GM19395 (cell line): ENCODE measurements around the gene FXYD6.

Source experiments
- ATAC-seq: cut with Tn5 transposase; IDR thresholded peaks from one replicate; pipeline ENCODE4 v1.9.1; 2021; ENCODE audit warnings: mild to moderate bottlenecking, moderate library complexity; ENCODE audit not compliant: unreplicated experiment

FXYD6 gene

GRCh38 chr11:117796456-117796871 lies 80.0 kb downstream of the FXYD6 start:
- ATAC-seq, result no peak

DNA sequence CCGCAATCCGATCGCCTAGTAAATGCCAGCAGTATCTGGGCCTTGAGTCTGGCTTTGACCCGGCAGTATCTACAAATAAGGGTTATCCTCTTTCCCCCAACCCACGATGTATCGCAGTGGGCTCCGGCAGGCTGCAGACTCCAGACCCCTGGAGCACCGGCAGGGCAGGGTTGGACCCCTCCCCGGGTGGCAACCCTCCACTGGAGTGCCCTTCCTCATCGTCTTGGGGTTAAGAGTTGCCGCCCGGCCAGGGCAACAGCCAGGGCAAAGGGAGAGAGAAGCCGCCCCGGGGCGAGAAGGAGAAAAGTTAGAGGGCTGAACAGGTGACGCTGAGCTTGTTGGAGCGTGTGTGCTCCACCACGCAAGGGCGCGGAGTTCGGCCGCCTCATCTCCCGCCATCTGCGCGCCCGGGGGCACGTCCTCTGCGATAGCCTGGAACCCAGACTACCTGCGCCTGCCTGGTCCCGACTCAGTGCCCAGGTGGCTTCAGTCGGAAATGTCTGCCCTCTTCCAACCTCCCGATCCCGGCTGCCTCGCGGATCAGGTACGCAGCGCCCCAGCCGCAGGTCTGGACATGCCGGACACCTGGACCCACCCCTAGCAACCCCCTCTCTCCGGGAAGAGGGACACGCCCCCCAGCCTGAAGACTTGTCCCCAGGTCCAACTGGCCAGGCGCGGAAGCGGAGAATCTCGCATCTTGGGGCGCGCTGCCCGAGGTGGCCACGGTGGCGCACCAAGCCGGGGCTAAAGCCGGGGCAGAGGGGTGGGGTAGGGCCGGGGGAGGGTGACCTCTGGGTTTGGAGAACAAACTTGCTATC lies 80.6 kb downstream of the FXYD6 start:
- ATAC-seq, result no peak

GRCh38 chr11:117794772-117795629 lies 81.5 kb downstream of the FXYD6 start:
- no peak for ATAC-seq

- no peak for ATAC-seq
These were observed 82.3 kb downstream of the FXYD6 start for GRCh38 chr11:117794135-117794534.

- ATAC-seq, result no peak
These were observed 82.9 kb downstream of the FXYD6 start for GRCh38 chr11:117793583-117793982.

GRCh38 chr11:117792992-117793391 lies 83.5 kb downstream of the FXYD6 start:
- ATAC-seq, result no peak

GRCh38 chr11:117792241-117792640 lies 84.2 kb downstream of the FXYD6 start:
- no peak for ATAC-seq

- ATAC-seq, result no peak
These were observed 86.2 kb downstream of the FXYD6 start for GRCh38 chr11:117790279-117790678.

DNA sequence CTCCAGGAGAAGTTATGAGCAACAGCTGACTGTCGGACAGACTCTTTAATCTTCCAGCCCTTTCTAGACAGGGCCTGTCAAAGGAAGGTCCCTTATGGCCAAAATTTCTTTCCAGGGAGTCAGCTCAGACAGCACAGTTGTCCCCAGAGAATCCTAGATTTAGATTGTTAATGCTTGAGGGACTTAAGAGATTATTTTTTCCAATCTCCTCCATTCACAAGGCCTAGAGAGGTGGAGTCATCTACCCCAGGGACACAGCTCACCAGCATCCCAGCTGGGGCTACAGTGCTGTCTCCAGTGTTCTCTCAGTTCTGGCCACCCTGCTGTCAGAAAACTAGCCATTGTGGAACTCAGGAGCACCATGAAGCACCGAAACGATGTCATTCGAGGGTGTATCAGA lies 87.2 kb downstream of the FXYD6 start:
- no peak for ATAC-seq
